Activated CD4-positive, alpha-beta T cell treated with anti-CD3 and anti-CD28 coated beads for 36 hours (primary cell): ENCODE measurements around the gene CA9. TPM values are rescaled to one million over a fixed set of nuclear protein-coding genes. Genes with fewer than 3 reads are reported as not detected.
"Not testable (repeated sequence)": the region's sequence is repeated elsewhere in the genome, so short reads cannot be mapped to it uniquely, and the experiment has no call there.

Source experiments
- ATAC-seq: fragments of 200-7000 bp; cut with Tn5 transposase; one replicate; pipeline ENCODE4 v1.10.0; 2021; ENCODE audit warnings: mild to moderate bottlenecking, moderate library complexity
- CTCF ChIA-PET: fragments of 350-600 bp; sonication (Branson Sonifier 250); formaldehyde crosslinking; loops from one replicate; lab custom pipeline; 2021; ENCODE audit warnings: antibody characterized with exemption; lab: Charles Lee
- POLR2A ChIA-PET: fragments of 350-600 bp; sonication (Branson Sonifier 250); formaldehyde crosslinking; loops from one replicate; lab custom pipeline; 2021; ENCODE audit warnings: antibody characterized with exemption, inconsistent platforms; lab: Charles Lee
- DNase-seq: peaks from one replicate; pipeline ENCODE4 v3.0.0-alpha.2; 2020
- H3K27ac Mint-ChIP-seq: one replicate; pipeline ENCODE4 v1.8.0; 2021; ENCODE audit warnings: mixed read lengths
- H3K27me3 Mint-ChIP-seq: one replicate; pipeline ENCODE4 v1.8.0; 2021; ENCODE audit warnings: mixed read lengths
- H3K36me3 Mint-ChIP-seq: one replicate; pipeline ENCODE4 v1.8.0; 2021; ENCODE audit warnings: low read depth, mixed read lengths
- H3K4me1 Mint-ChIP-seq: one replicate; pipeline ENCODE4 v1.8.0; 2021; ENCODE audit warnings: mixed read lengths
- H3K4me3 Mint-ChIP-seq: one replicate; pipeline ENCODE4 v1.8.0; 2021; ENCODE audit warnings: mild to moderate bottlenecking, moderate library complexity, mixed read lengths
- H3K9me3 Mint-ChIP-seq: one replicate; pipeline ENCODE4 v1.8.0; 2021; ENCODE audit warnings: low read depth, mixed read lengths
- intact Hi-C, 2 experiments: fragments of 100-400 bp; cut with DNase I in 1 of 2; cut with micrococcal nuclease in 1 of 2; formaldehyde crosslinking; loops; one replicate each; pipeline versions ENCODE4 v1.14.2 to v1.15.1; 2022 to 2024; cut with DNase I, micrococcal nuclease
- total RNA-seq, 2 experiments: library from RNA; stranded (reverse); gene quantifications; one replicate each; pipeline ENCODE4 v1.2.3, GENCODE V29; 2021

CA9 gene
- total RNA-seq, 2 experiments from 2014 or later = 2.9 to 3.1 TPM

DNA sequence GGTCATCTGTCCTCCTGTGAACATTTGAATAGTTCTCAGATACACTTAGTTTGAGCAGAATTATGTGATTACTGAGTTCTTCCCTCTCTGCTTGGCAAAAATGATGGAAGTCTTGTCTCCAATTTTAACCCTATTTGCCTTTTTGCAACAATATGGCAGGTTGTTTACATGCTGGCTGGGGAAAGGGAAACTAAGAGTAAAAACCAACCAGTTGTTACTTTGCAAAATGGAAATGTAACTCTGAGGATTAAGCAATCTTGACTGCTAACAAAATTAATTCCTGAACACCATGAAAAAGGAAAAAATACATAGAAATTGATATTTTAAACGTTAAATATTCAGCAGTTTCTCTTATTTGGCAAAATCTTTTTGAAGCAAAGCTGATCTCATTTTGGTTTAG lies 34.1 kb upstream of the CA9 start:
- Mint-ChIP-seq H3K36me3 (peaks cover 27% of the 10 kb centered on the region), H3K27ac (peak overlapping the region; percentile 90), H3K27me3 (no peaks in the 10 kb centered on the region), H3K4me1 (peaks cover 54% of the 10 kb centered on the region), H3K4me3 (peak overlapping the region; percentile 32), H3K9me3 (peaks cover 5% of the 10 kb centered on the region)
- ChIA-PET CTCF (interaction anchor here (0.8 to 1.8 kb wide), 4 partner anchors 8 to 34 kb away, joined by 4 to 10 read pairs (median 6); partner anchors contain the start of genes CCDC107 and RMRP), POLR2A (no interaction called here)
- ATAC-seq (peak; percentile 37), DNase-seq (no peak)
- intact Hi-C loops = loop anchor here in 1 of 2 experiments (10.0 kb wide), 1 partner anchor 525 kb away; the partner anchor contains the start of gene ATOSB

DNA sequence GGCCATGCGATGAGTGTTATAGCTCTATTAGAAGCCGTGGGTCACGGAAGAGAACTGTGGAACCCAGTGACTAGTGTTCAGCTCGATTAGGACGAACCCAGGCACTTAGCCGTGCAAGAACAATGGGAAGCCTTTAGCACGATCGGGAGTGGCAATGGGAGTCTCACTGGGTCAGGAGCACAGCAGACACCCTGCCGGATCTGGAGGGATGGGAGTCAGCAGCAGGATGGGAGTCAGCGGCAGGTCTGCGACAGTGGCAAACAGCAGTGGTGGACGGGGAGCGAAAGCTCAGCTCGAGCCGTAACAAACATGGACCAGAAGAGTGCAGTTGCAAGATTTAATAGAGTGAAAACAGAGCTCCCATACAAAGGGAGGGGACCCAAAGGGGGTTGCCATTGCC lies 33.3 kb upstream of the CA9 start:
- H3K4me3 Mint-ChIP-seq, POLR2A ChIA-PET, H3K9me3 Mint-ChIP-seq, ATAC-seq, H3K27me3 Mint-ChIP-seq, DNase-seq: not testable (repeated sequence)
- intact Hi-C loops = loop anchor here in 1 of 2 experiments (10.0 kb wide), 1 partner anchor 526 kb away; the partner anchor contains the start of gene ATOSB
- Mint-ChIP-seq H3K36me3 (peaks cover 27% of the 10 kb centered on the region), H3K27ac (peak overlapping the region; percentile 72), H3K4me1 (peaks cover 54% of the 10 kb centered on the region)
- CTCF ChIA-PET = interaction anchor here (0.7 to 1.7 kb wide), 2 partner anchors 18 to 749 kb away, joined by 3 to 10 read pairs; partner anchors contain the start of genes CCDC107 and RMRP

DNA sequence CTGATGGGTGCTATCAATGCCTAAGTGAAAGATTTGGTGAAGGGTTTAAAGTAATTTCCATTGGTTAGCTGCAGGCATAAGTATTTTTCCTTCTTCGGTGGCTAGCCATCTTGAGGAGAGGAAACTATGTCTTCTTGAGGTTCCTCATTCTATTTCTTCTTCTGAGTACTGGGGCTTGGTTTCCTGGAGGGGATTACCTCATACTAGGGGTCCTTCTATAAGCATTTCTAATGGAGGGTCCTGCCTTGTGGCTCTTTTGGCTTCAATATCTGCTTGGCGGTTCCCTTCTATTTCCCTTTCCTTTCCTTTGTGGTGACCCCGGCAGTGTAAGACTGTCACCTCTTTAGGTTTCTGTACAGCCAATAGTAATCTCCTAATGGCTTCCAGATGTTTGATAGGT lies 32.2 kb upstream of the CA9 start:
- Mint-ChIP-seq H3K4me1 (peaks cover 45% of the 10 kb centered on the region), H3K36me3 (peaks cover 27% of the 10 kb centered on the region)
- H3K27me3 Mint-ChIP-seq, H3K4me3 Mint-ChIP-seq, H3K9me3 Mint-ChIP-seq, DNase-seq, H3K27ac Mint-ChIP-seq, POLR2A ChIA-PET, ATAC-seq: not testable (repeated sequence)
- CTCF ChIA-PET = interaction anchor here (0.7 to 1.3 kb wide), 3 partner anchors 30 to 748 kb away, joined by 3 read pairs; no protein-coding TSS in a partner anchor
- intact Hi-C loops = loop anchor here in 1 of 2 experiments (10.0 kb wide), 1 partner anchor 527 kb away; the partner anchor contains the start of gene ATOSB

DNA sequence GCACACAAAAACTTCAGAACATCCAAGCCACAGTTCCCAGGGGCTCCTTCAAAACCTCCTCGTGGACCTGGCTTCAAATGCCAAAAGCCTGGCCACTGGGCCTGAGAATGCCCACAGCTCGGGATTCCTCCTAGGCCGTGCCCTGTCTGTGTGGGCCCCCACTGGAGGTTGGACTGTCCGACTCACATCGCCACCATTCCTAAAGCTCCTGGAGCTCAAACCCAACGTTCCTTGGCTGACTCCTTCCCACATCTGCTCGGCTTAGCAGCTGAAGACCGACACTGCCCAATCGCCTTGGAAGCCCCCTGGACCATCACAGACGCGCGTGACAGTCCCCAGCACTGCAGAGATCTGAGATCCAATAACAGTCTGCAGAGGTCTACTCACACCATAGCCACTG lies 30.7 kb upstream of the CA9 start:
- peaks cover 5% of the 10 kb centered on the region for H3K9me3 Mint-ChIP-seq
- H3K27me3 Mint-ChIP-seq = no peaks in the 10 kb centered on the region
- peaks cover 44% of the 10 kb centered on the region for H3K4me1 Mint-ChIP-seq
- DNase-seq (no peak), ATAC-seq (no peak)
- no peak overlapping the region for H3K27ac Mint-ChIP-seq
- ChIA-PET CTCF (interaction anchor here (0.9 to 4.8 kb wide), 3 partner anchors 14 to 53 kb away, joined by 3 to 30 read pairs (median 3); no protein-coding TSS in a partner anchor), POLR2A (no interaction called here)
- intact Hi-C loops = loop anchor here in 1 of 2 experiments (10.0 kb wide), 1 partner anchor 528 kb away; the partner anchor contains the start of gene ATOSB
- H3K4me3 Mint-ChIP-seq = no peak overlapping the region
- H3K36me3 Mint-ChIP-seq = peaks cover 27% of the 10 kb centered on the region

DNA sequence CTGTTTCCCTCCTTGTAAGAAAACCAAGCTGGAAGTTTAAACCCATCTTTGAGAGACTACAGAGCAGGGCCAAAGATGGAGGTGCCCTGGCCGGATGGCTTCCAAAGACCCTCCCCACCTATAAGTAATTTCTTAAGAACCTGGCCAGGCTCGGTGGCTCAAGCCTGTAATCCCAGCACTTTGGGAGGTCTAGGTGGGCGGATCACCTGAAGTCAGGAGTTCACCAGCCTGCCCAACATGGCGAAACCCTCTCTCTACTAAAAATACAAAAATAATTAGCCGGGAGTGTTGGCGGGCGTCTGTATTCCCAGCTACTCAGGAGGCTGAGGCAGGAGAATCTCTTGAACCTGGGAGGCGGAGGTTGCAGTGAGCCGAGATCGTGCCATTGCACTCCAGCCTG lies 28.0 kb upstream of the CA9 start:
- intact Hi-C loops = loop anchor here (1.0 to 10.0 kb wide), 7 partner anchors 12 to 533 kb away; partner anchors contain the start of genes CREB3 (in 2 of the 2), TLN1 (in 2 of the 2), ATOSB (in 1 of the 2) and HINT2 (in 1 of the 2)
- H3K27me3 Mint-ChIP-seq, ATAC-seq, H3K9me3 Mint-ChIP-seq, DNase-seq: not testable (repeated sequence)
- ChIA-PET CTCF (interaction anchor here (0.6 to 7.2 kb wide), 20 partner anchors 10 to 346 kb away, joined by 3 to 89 read pairs (median 4); partner anchors contain the start of genes ARHGEF39, CCDC107, CREB3 and RGP1), POLR2A (interaction anchor here (1.1 kb wide), 1 partner anchor 87 kb away, joined by 3 read pairs; no protein-coding TSS in a partner anchor)
- H3K4me1 Mint-ChIP-seq = peaks cover 42% of the 10 kb centered on the region
- peak overlapping the region; percentile 97 for H3K27ac Mint-ChIP-seq
- peaks cover 30% of the 10 kb centered on the region for H3K36me3 Mint-ChIP-seq
- peak overlapping the region; percentile 91 for H3K4me3 Mint-ChIP-seq

DNA sequence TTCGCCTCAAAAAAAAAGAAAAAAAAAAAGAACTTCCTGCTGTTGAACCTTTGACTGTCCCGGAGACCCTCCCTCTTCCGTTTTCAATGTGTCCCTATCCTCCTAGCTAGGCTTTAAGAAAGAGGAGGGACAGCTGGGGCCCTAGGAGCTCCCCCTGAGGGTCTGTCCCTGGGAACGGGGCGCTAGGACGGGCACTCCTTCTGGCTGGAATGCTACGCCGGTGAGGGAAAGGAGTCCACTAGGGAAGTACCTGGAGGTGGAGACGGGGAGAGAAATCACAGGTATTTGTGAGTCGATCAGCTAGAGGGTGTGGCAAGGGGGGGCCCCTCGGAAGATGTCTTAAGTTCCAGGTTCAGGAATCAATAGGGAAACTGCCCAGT lies 27.6 kb upstream of the CA9 start:
- H3K27me3 Mint-ChIP-seq = no peaks in the 10 kb centered on the region
- no peaks in the 10 kb centered on the region for H3K9me3 Mint-ChIP-seq
- H3K36me3 Mint-ChIP-seq = peaks cover 26% of the 10 kb centered on the region
- H3K4me3 Mint-ChIP-seq = peak overlapping the region; percentile 91
- no peak for DNase-seq
- peak overlapping the region; percentile 97 for H3K27ac Mint-ChIP-seq
- ChIA-PET POLR2A (interaction anchor here (1.1 kb wide), 1 partner anchor 87 kb away, joined by 3 read pairs; no protein-coding TSS in a partner anchor), CTCF (interaction anchor here (0.6 to 7.2 kb wide), 20 partner anchors 10 to 173 kb away, joined by 3 to 89 read pairs (median 4); partner anchors contain the start of genes ARHGEF39, CCDC107, CREB3 and RGP1)
- intact Hi-C loops = loop anchor here (1.0 to 10.0 kb wide), 7 partner anchors 11 to 534 kb away; partner anchors contain the start of genes CREB3 (in 2 of the 2), TLN1 (in 2 of the 2), ATOSB (in 1 of the 2) and HINT2 (in 1 of the 2)
- ATAC-seq = no peak
- peaks cover 46% of the 10 kb centered on the region for H3K4me1 Mint-ChIP-seq

DNA sequence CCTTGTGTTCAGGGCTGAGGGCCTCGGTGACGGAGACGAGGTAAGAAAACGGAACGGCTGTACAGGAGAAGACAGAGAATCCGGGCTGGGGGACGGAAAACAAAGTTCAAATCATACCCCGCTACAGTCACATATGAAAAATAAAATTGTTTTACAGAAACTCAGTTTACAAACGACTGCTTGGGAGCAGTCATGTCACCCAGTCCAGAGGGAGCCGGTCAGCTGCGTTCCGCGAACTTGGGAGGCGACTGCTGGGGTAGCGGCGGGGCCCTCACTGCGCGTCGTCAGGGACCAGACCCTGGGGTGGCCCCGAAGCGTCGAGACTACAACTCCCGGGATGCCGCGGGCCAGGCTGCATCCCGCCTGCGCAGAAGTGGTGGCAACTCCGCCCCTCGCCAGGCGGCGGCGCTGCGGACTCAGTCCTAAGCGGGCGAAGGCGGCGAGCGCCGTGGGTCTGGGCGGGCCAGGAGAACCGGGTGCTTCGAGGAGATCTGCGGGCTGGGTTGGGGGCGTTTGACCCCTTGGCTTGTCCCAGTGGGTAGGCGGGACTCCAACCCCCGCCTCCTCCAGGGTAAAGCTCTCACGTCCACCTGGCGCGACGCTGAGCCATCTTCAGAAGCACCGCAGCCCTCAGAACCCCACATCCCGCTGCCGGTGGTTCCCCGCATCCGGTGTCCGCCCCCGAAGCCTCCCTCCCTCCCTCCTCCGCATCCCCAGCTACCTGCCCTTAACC lies 27.0 kb upstream of the CA9 start:
- DNase-seq (peak; percentile 96), ATAC-seq (peak; percentile 84)
- peak overlapping the region; percentile 97 for H3K27ac Mint-ChIP-seq
- no peaks in the 10 kb centered on the region for H3K9me3 Mint-ChIP-seq
- ChIA-PET CTCF (interaction anchor here (0.6 to 7.2 kb wide), 28 partner anchors 8 to 533 kb away, joined by 3 to 89 read pairs (median 4); partner anchors contain the start of genes ARHGEF39, CCDC107, CREB3 and GBA2), POLR2A (interaction anchor here (1.1 kb wide), 1 partner anchor 86 kb away, joined by 3 read pairs; no protein-coding TSS in a partner anchor)
- no peaks in the 10 kb centered on the region for H3K27me3 Mint-ChIP-seq
- H3K36me3 Mint-ChIP-seq = peaks cover 21% of the 10 kb centered on the region
- intact Hi-C loops = loop anchor here (1.0 to 10.0 kb wide), 8 partner anchors 11 to 534 kb away; partner anchors contain the start of genes CREB3 (in 2 of the 2), TLN1 (in 2 of the 2), ATOSB (in 1 of the 2) and HINT2 (in 1 of the 2)
- peaks cover 51% of the 10 kb centered on the region for H3K4me1 Mint-ChIP-seq
- H3K4me3 Mint-ChIP-seq = peak overlapping the region; percentile 91

DNA sequence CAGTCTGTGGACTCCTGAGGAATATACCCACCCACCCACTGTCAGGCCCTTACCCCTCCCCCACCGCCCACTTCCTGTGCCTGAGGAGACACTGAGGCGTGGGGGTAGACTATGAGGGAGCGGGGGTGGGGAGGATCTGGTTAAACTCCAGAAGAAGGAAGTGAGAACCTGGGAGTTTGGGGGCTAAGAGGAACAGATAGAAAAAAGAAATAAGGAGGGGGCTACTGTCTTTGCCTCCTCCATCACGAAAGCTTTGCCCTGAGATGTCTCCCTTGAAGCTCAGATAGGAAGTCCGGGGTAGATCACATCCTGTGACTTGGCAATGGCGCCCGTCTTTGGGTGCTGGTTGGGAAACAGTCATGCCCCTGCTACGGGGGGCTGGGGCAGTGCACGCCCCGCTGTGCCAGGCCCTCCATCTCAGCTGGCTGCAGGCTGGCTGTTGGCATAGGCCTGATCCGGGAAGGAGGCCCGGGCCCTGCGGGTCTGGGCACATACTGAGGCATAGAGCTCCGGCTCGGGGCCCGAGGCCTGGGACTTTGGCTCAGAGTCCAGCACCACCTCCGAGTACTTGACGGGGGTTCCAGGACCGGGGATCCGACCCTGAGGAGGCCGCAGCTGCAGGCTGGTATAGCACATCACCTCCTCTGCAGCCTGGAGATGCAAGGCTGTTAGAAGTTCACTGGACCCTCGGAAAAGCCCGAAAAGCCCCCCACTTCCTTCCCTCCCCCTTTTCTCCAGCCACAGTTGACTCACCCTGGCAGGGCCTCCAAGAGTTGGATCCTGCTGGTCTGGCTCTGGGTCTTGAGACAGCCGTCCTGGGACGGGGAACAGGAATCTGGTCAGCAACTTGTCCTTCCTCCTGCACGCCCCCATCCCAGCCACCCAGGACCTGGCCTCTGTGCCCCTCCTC lies 24.0 kb upstream of the CA9 start:
- intact Hi-C loops = loop anchor here (5.0 to 10.0 kb wide), 3 partner anchors 385 to 537 kb away; partner anchors contain the start of genes ATOSB (in 1 of the 2) and RECK (in 1 of the 2)
- ATAC-seq = no peak
- Mint-ChIP-seq H3K36me3 (peaks cover 11% of the 10 kb centered on the region), H3K9me3 (no peaks in the 10 kb centered on the region), H3K27me3 (no peaks in the 10 kb centered on the region), H3K4me1 (peaks cover 53% of the 10 kb centered on the region), H3K27ac (peak overlapping the region; percentile 97), H3K4me3 (peak overlapping the region; percentile 82)
- ChIA-PET CTCF (interaction anchor here (0.6 to 7.2 kb wide), 13 partner anchors 9 to 408 kb away, joined by 3 to 89 read pairs (median 4); partner anchors contain the start of genes CCDC107, CREB3, RMRP and TESK1), POLR2A (interaction anchor here (0.7 to 1.5 kb wide), 2 partner anchors 15 to 100 kb away, joined by 5 to 7 read pairs; partner anchors contain the start of gene ARHGEF39)
- peak; percentile 67 for DNase-seq

DNA sequence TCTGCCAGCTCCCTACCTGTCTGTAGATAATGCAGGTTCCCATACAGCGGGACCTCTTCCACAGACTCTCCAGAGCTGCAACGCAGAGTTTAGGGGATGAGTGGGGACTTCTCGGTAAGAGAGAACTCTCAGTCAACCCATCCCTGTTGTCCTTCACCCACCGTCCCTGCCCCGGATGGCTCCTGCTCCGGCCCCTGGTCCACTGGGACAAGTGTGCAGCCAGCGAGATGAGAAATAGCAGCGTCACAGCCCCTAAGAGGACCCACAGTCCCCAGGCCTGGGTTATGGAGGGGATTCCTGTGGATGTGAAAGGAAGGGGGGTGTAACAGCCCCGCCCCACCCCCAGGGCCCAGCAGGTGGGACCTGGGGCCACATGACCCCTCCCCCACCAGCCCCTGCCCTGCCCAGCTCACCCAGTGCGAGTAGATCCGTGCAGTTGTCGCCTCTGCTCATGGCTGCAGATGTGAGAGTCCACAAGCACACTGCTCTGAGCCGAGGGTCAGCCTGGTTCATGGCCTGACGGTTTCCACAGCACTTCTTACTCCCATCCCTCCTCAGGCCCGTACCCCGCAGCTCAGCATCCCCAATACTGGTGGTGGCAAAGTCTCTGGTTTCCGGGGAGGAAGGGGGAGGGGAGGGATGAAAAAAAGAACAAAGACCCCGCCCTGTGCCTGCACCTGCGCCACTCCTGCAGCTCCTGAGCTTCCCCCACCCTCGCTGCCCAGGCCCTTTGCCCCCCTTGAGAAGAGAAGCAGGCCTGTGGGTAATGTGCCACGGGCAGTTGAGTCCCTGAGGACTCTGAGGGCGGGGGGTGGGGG lies 23.2 kb upstream of the CA9 start, which contains the start of gene SIT1:
SIT1 (minus strand) TSS at position 591 of the 818 bp plus-strand sequence; CDS start at position 513, 78 bp downstream.
- CTCF ChIA-PET = interaction anchor here (0.7 to 7.2 kb wide), 6 partner anchors 8 to 409 kb away, joined by 3 to 89 read pairs (median 4); partner anchors contain the start of genes CCDC107 and RMRP
- intact Hi-C loops = loop anchor here in 1 of 2 experiments (10.0 kb wide), 1 partner anchor 384 kb away; the partner anchor contains the start of gene RECK
- peak; percentile 75 for DNase-seq
- H3K36me3 Mint-ChIP-seq = peaks cover 11% of the 10 kb centered on the region
- H3K4me3 Mint-ChIP-seq = peak within 1 kb of the TSS; percentile 82
- no peaks in the 10 kb centered on the region for H3K9me3 Mint-ChIP-seq
- H3K4me1 Mint-ChIP-seq = peaks cover 46% of the 10 kb centered on the region
- H3K27me3 Mint-ChIP-seq = no peaks in the 10 kb centered on the region
- POLR2A ChIA-PET = interaction anchor here (0.7 to 1.5 kb wide), 2 partner anchors 14 to 99 kb away, joined by 5 to 7 read pairs; partner anchors contain the start of gene ARHGEF39
- peak within 1 kb of the TSS; percentile 97 for H3K27ac Mint-ChIP-seq
- ATAC-seq = peak; percentile 25
